K562 (cell line): ENCODE data around the gene AMPD3. TPM values are rescaled to one million over a fixed set of nuclear protein-coding genes. Genes with fewer than 3 reads are reported as not detected.

Experiments used
- ATAC-seq: fragments of 200-7000 bp; cut with Tn5 transposase; 3 replicates; pipeline ENCODE4 v1.9.1; 2020; ENCODE audit warnings: moderate library complexity
- BruUV-seq: library from RNA; stranded (reverse); fragments of 400-500 nt; replicated peaks from 2 replicates; lab custom pipeline; 2021; lab: Mats Ljungman, UMichigan
- CTCF ChIA-PET: fragments of 300-600 bp; formaldehyde crosslinking; extraction: SDS; loops from one replicate; lab custom pipeline; 2021; ENCODE audit warnings: low intra/inter-chr PET ratio; lab: Yijun Ruan, JAX
- POLR2A ChIA-PET: fragments of 300-600, 350-650 bp; sonication (Branson Sonifier 250); formaldehyde crosslinking; extraction: SDS; loops from one replicate; lab custom pipeline; 2021; ENCODE audit warnings: antibody characterized with exemption, inconsistent platforms; lab: Yijun Ruan, JAX
- DNase-seq, 4 experiments: peaks; one replicate each; pipeline versions ENCODE4 v3.0.0 to v3.0.0-alpha.2; 2011 to 2018; ENCODE audit warnings: low spot score in 3 of 4, mixed read lengths in 3 of 4; ENCODE audit errors: extremely low read depth in 1 of 4
- FAIRE-seq: peaks from 2 replicates; lab custom pipeline; 2011; peaks lifted over from hg19 to GRCh38; lab: Jason Lieb, UNC
- H2AFZ ChIP-seq: 2 replicates; pipeline ENCODE4 v1.6.0; 2011; ENCODE audit warnings: low read depth, low read length, control low read depth, inconsistent platforms
- H3K27ac ChIP-seq: fragments of 200-600 bp; 3 replicates; pipeline ENCODE4 v1.8.0; 2011; ENCODE audit warnings: low read depth, mild to moderate bottlenecking, control low read depth, inconsistent platforms, low read length, moderate library complexity, mixed read lengths; ENCODE audit errors: extremely low read depth
- H3K27me3 ChIP-seq, 2 experiments: fragments of 300-600 bp in 1 of 2; 2 replicates in 1 of 2; 3 replicates in 1 of 2; pipeline versions ENCODE4 v1.6.0 to v1.8.0; 2011; ENCODE audit warnings: inconsistent platforms in 2 of 2, low read length in 2 of 2, mild to moderate bottlenecking in 1 of 2, mixed read lengths in 1 of 2, moderate library complexity in 1 of 2; ENCODE audit not compliant: control insufficient read depth in 2 of 2, insufficient read depth in 2 of 2
- H3K36me3 ChIP-seq: fragments of 300-600 bp; 3 replicates; pipeline ENCODE4 v1.8.0; 2011; ENCODE audit warnings: mild to moderate bottlenecking, low read length, inconsistent platforms; ENCODE audit not compliant: control insufficient read depth, insufficient read depth
- H3K4me1 ChIP-seq, 2 experiments: fragments of 200-600 bp in 1 of 2; replicated peaks in 1 of 2; 2 replicates in 1 of 2; 3 replicates in 1 of 2; pipeline versions ENCODE4 v1.5.1 to v1.8.0; 2011; ENCODE audit warnings: inconsistent platforms in 2 of 2, low read length in 2 of 2, mild to moderate bottlenecking in 1 of 2, mixed read lengths in 1 of 2, moderate library complexity in 1 of 2; ENCODE audit not compliant: control insufficient read depth in 2 of 2, insufficient read depth in 2 of 2
- H3K4me2 ChIP-seq: 2 replicates; pipeline ENCODE4 v1.6.1; 2011; ENCODE audit warnings: low read length, control low read depth, inconsistent platforms, mixed read lengths; ENCODE audit not compliant: insufficient read depth
- H3K4me3 ChIP-seq: fragments of 200-600 bp; sonication (generic), shearing (Covaris generic); 2 replicates; pipeline ENCODE4 v1.5.1; 2016; ENCODE audit warnings: control low read depth, inconsistent platforms
- H3K79me2 ChIP-seq: fragments of 200-600 bp; 3 replicates; pipeline ENCODE4 v1.8.0; 2011; ENCODE audit warnings: low read length, inconsistent platforms; ENCODE audit not compliant: control insufficient read depth, insufficient read depth
- H3K9ac ChIP-seq, 2 experiments: 2 replicates each; pipeline versions ENCODE4 v1.6.0 to v1.6.1; 2011; ENCODE audit warnings: low read depth in 2 of 2, low read length in 2 of 2, control low read depth in 1 of 2, inconsistent platforms in 1 of 2, mild to moderate bottlenecking in 1 of 2, mixed read lengths in 1 of 2; ENCODE audit not compliant: insufficient read depth in 1 of 2
- H3K9me1 ChIP-seq: one replicate; pipeline ENCODE4 v1.6.0; 2011; ENCODE audit warnings: inconsistent platforms, mild to moderate bottlenecking, low read length, moderate library complexity; ENCODE audit not compliant: control insufficient read depth, insufficient read depth
- H3K9me3 ChIP-seq: replicated peaks from 2 replicates; pipeline ENCODE4 v1.5.1; 2011; ENCODE audit warnings: low read depth, low read length, inconsistent platforms; ENCODE audit not compliant: control insufficient read depth, insufficient read depth
- H4K20me1 ChIP-seq: replicated peaks from 2 replicates; pipeline ENCODE4 v1.6.1; 2011; ENCODE audit warnings: low read length, inconsistent platforms, mixed read lengths; ENCODE audit not compliant: control insufficient read depth, insufficient read depth
- ATF7 ChIP-seq: fragments of 450-650 bp; IDR thresholded peaks from 2 replicates; pipeline ENCODE4 v1.7.1; 2014; ENCODE audit warnings: mild to moderate bottlenecking, moderate library complexity
- CC2D1A ChIP-seq: fragments of 450-650 bp; IDR thresholded peaks from 2 replicates; pipeline ENCODE4 v1.6.1; 2017; ENCODE audit warnings: mild to moderate bottlenecking
- CEBPG ChIP-seq, 3 experiments: fragments of 200-800 bp in 1 of 3; sonication (Bioruptor generic) in 1 of 3; sonication (generic) in 1 of 3; formaldehyde crosslinking in 1 of 3; IDR thresholded peaks in 2 of 3; conservative IDR thresholded peaks in 1 of 3; 2 replicates each; pipeline versions ENCODE4 v1.6.1 to v1.8.0; 2016 to 2022; ENCODE audit warnings: missing compliant biosample characterization in 2 of 3, missing genetic modification characterization in 2 of 3, mild to moderate bottlenecking in 1 of 3, missing genetic modification reagents in 1 of 3
- EP400 ChIP-seq: fragments of 450-650 bp; IDR thresholded peaks from 2 replicates; pipeline ENCODE4 v1.6.1; 2017; ENCODE audit warnings: antibody characterized with exemption, mild to moderate bottlenecking, moderate library complexity
- L3MBTL2 ChIP-seq: fragments of 450-650 bp; IDR thresholded peaks from 2 replicates; pipeline ENCODE4 v1.6.1; 2016; ENCODE audit warnings: mild to moderate bottlenecking, moderate library complexity
- MAFF ChIP-seq: IDR thresholded peaks from 2 replicates; pipeline ENCODE4 v1.6.1; 2012; ENCODE audit warnings: low read length, improper control_type of control experiment
- ZNF133 ChIP-seq: fragments of 250-450 bp; sonication (Bioruptor Pico); IDR thresholded peaks from 2 replicates; pipeline ENCODE4 v1.4.0; 2020; ENCODE audit warnings: mild to moderate bottlenecking
- WGBS: fragments of 100-300 bp; shearing (Covaris generic); methylation state at CpG from one replicate; pipeline ENCODE4 v1.1.6; 2016; ENCODE audit warnings: low coverage, mixed read lengths; ENCODE audit not compliant: insufficient coverage; ENCODE audit errors: missing lambda C conversion rate; 5-methylcytosine and 5-hydroxymethylcytosine counted together
- in situ Hi-C: fragments of 300-500 bp; cut with MboI; formaldehyde crosslinking; loops from 4 replicates; pipeline ENCODE4 v1.15.0; 2018; ENCODE audit warnings: inconsistent platforms, mixed read lengths
- intact Hi-C: fragments of 100-400 bp; cut with micrococcal nuclease; formaldehyde crosslinking; loops from 2 replicates; pipeline ENCODE4 v1.14.2; 2022
- polyA plus RNA-seq, 8 experiments: library from polyadenylated mRNA; depleted of rRNA in 4 of 8; stranded (reverse) in 5 of 8; unstranded in 3 of 8; fragments of >200 nt; fragmentation: Nextera tagmentation in 2 of 8; fragmentation: Illumina TruSeq in 1 of 8; extraction: Ambion mirVana in 2 of 8; extraction: Trizol in 1 of 8; gene quantifications; 2 replicates each; pipeline versions ENCODE4 v1.2.1 to v1.2.3, GENCODE V29; 2011 to 2014; ENCODE audit warnings: inconsistent platforms in 1 of 8, missing spikeins in 1 of 8
- total RNA-seq, 7 experiments: library from RNA; depleted of rRNA in 6 of 7; stranded (reverse); fragments of >200 nt in 6 of 7; fragmentation: Illumina TruSeq in 2 of 7; extraction: Trizol in 2 of 7; gene quantifications; 2 replicates each; pipeline versions ENCODE4 v1.2.1 to v1.2.3, GENCODE V29; 2011 to 2021; ENCODE audit warnings: low replicate concordance in 1 of 7
- TF ChIP-seq, protein P1 (sequence below), 2 experiments: fragments of 450-650 bp; conservative IDR thresholded peaks; 2 replicates each; pipeline ENCODE4 v1.6.1; 2017; ENCODE audit warnings: mild to moderate bottlenecking in 2 of 2, moderate library complexity in 2 of 2
- TF ChIP-seq, protein P2 (sequence below): sonication (generic); IDR thresholded peaks from 2 replicates; pipeline ENCODE4 v1.6.1; 2016
- TF ChIP-seq, protein P3 (sequence below): sonication (generic); formaldehyde crosslinking; IDR thresholded peaks from 2 replicates; pipeline ENCODE4 v1.8.0; 2022; ENCODE audit warnings: mild to moderate bottlenecking, missing genetic modification reagents

Gene AMPD3
- total and polyA plus RNA-seq, 9 of the 15 experiments (the other 6 are each of a cell fraction or from before 2014, with no cell fraction given), result 4.4 to 23.6 (median 11.2) TPM

DNA sequence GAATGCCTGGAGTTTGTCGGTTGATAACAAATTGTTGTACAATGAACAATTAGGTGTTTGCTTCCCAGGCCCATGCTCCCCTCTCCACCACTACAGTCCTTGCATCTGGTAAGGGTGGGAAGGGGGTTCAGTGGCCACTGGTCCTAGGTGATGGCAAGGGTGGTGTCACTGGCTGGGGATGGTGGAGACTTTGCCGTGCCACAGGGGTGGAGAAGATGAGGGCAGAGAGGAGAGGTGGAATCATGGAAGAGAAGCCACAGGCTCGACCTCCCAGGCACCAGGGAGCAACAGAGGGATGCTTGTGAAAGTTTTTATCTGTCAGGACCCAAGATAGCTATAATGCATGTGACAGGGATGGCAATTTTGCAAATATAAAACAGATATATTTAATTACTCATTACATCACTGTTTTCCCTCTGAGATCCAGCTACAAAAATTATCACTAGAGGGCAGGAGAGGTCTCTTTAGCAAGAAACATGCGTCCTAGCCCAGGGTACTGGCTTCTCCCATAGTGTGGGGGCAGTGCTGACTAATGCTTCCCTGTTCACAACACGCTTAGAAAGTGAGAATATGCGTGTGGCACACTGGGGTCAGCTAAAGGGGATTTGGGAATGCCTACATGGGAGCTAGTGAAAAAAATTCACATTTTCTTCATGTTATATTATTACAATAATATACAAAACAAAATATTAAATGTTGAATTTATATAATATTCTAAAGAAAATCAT lies 49.0 kb upstream of the AMPD3 start:
- Histone ChIP-seq H3K36me3 (no peaks in the 10 kb centered on the region), H3K9me3 (no peaks in the 10 kb centered on the region), H3K4me1 (peaks cover 9 to 18% of the 10 kb centered on the region in 2 experiments; a peak in 4 of 5 replicates), H3K9me1 (no peaks in the 10 kb centered on the region), H3K79me2 (no peaks in the 10 kb centered on the region), H3K4me2 (peak overlapping the region; percentile 39; the same call in 1 of the 2 replicates), H3K27me3 (peaks cover 0 to 5% of the 10 kb centered on the region in 2 experiments; a peak in 1 of 5 replicates), H3K9ac (no peak overlapping the region; a peak in 1 of 4 replicates), H3K4me3 (no peak overlapping the region), H4K20me1 (no peaks in the 10 kb centered on the region), H2AFZ (peak overlapping the region; percentile 49; the same call in 1 of the 2 replicates), H3K27ac (0 out of 3 replicates have a peak overlapping the region, but pooled peaks have one; percentile 26)
- DNase-seq (peak; percentile 79 to 90 (median 82)), ATAC-seq (peak; percentile 98), FAIRE-seq (peak; percentile 99)
- 25% methylated on average over 6 of the region's 6 CpGs for WGBS
- intact Hi-C loops (loop anchor here (1.0 to 2.0 kb wide), 4 partner anchors 135 to 329 kb away; partner anchors contain the start of gene RNF141), in situ Hi-C loops (loop anchor here (5.0 to 10.0 kb wide), 3 partner anchors 91 to 331 kb away; no protein-coding TSS in a partner anchor)
- CTCF ChIA-PET, result interaction anchor here (1.1 to 3.5 kb wide), 4 partner anchors 107 to 332 kb away, joined by 3 to 39 read pairs (median 4); no protein-coding TSS in a partner anchor
- no TSS peak for BruUV-seq
- POLR2A ChIA-PET, result interaction anchor here (1.0 kb wide), 1 partner anchor 337 kb away, joined by 3 read pairs; no protein-coding TSS in a partner anchor
- TF ChIP-seq, protein P1, sequence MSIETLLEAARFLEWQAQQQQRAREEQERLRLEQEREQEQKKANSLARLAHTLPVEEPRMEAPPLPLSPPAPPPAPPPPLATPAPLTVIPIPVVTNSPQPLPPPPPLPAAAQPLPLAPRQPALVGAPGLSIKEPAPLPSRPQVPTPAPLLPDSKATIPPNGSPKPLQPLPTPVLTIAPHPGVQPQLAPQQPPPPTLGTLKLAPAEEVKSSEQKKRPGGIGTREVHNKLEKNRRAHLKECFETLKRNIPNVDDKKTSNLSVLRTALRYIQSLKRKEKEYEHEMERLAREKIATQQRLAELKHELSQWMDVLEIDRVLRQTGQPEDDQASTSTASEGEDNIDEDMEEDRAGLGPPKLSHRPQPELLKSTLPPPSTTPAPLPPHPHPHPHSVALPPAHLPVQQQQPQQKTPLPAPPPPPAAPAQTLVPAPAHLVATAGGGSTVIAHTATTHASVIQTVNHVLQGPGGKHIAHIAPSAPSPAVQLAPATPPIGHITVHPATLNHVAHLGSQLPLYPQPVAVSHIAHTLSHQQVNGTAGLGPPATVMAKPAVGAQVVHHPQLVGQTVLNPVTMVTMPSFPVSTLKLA (conservative IDR thresholded peaks at IDR 0.05), result peak; percentile 42 to 58; a peak in 1 of 4 replicates
- peak; percentile 35; the same call in 1 of the 2 replicates for TF ChIP-seq CC2D1A
- TF ChIP-seq ZNF133 (CRISPR knock-in tag), result no peak
- TF ChIP-seq ATF7, result peak; percentile 63; the same call in 1 of the 2 replicates
- TF ChIP-seq, protein P2, sequence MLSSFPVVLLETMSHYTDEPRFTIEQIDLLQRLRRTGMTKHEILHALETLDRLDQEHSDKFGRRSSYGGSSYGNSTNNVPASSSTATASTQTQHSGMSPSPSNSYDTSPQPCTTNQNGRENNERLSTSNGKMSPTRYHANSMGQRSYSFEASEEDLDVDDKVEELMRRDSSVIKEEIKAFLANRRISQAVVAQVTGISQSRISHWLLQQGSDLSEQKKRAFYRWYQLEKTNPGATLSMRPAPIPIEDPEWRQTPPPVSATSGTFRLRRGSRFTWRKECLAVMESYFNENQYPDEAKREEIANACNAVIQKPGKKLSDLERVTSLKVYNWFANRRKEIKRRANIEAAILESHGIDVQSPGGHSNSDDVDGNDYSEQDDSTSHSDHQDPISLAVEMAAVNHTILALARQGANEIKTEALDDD, result 0 out of 2 replicates have a peak, but pooled peaks have one; percentile 20
- TF ChIP-seq EP400, result peak; percentile 27; the same call in 1 of the 2 replicates
- TF ChIP-seq, protein P3, sequence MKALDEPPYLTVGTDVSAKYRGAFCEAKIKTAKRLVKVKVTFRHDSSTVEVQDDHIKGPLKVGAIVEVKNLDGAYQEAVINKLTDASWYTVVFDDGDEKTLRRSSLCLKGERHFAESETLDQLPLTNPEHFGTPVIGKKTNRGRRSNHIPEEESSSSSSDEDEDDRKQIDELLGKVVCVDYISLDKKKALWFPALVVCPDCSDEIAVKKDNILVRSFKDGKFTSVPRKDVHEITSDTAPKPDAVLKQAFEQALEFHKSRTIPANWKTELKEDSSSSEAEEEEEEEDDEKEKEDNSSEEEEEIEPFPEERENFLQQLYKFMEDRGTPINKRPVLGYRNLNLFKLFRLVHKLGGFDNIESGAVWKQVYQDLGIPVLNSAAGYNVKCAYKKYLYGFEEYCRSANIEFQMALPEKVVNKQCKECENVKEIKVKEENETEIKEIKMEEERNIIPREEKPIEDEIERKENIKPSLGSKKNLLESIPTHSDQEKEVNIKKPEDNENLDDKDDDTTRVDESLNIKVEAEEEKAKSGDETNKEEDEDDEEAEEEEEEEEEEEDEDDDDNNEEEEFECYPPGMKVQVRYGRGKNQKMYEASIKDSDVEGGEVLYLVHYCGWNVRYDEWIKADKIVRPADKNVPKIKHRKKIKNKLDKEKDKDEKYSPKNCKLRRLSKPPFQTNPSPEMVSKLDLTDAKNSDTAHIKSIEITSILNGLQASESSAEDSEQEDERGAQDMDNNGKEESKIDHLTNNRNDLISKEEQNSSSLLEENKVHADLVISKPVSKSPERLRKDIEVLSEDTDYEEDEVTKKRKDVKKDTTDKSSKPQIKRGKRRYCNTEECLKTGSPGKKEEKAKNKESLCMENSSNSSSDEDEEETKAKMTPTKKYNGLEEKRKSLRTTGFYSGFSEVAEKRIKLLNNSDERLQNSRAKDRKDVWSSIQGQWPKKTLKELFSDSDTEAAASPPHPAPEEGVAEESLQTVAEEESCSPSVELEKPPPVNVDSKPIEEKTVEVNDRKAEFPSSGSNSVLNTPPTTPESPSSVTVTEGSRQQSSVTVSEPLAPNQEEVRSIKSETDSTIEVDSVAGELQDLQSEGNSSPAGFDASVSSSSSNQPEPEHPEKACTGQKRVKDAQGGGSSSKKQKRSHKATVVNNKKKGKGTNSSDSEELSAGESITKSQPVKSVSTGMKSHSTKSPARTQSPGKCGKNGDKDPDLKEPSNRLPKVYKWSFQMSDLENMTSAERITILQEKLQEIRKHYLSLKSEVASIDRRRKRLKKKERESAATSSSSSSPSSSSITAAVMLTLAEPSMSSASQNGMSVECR, result peak; percentile 26; the same call in 1 of the 2 replicates
- TF ChIP-seq MAFF, result 0 out of 2 replicates have a peak, but pooled peaks have one; percentile 37
- TF ChIP-seq L3MBTL2, result peak; percentile 25; the same call in 1 of the 2 replicates
- TF ChIP-seq CEBPG (CRISPR knock-in tag; IDR thresholded peaks at IDR 0.05), result peak; percentile 26; the same call in 1 of the 2 replicates
- TF ChIP-seq CEBPG (tag; conservative IDR thresholded peaks at IDR 0.05 in 1 of 2, IDR thresholded peaks at IDR 0.05 in 1 of 2), result no peak
